OCI-LY7 (cell line): ENCODE results near the gene SGPL1. TPM values are rescaled to one million over a fixed set of nuclear protein-coding genes. Genes with fewer than 3 reads are reported as not detected.

Experiments
- BruUV-seq: library from RNA; stranded (reverse); fragments of 400-500 nt; replicated peaks from 2 replicates; lab custom pipeline; 2021; lab: Mats Ljungman, UMichigan
- CTCF ChIA-PET: fragments of 300-600 bp; sonication (Branson Sonifier 250); formaldehyde crosslinking; loops from one replicate; lab custom pipeline; 2022; ENCODE audit warnings: antibody characterized with exemption; ENCODE audit not compliant: unreplicated experiment; lab: Charles Lee
- POLR2A ChIA-PET: fragments of 300-600 bp; sonication (Branson Sonifier 250); formaldehyde crosslinking; loops from one replicate; lab custom pipeline; 2022; ENCODE audit warnings: antibody characterized with exemption; lab: Charles Lee
- DNase-seq: peaks from one replicate; pipeline ENCODE4 v3.0.0-alpha.2; 2015; ENCODE audit warnings: low spot score
- H2AFZ ChIP-seq: fragments of 200-600 bp; sonication (generic), shearing (Covaris generic); 2 replicates; pipeline ENCODE4 v1.6.1; 2014; ENCODE audit warnings: mild to moderate bottlenecking, antibody characterized with exemption, low read length, moderate library complexity
- H3K27ac ChIP-seq: fragments of 200-600 bp; sonication (generic); 2 replicates; pipeline ENCODE4 v1.5.1; 2014; ENCODE audit warnings: mixed run types, low read depth, mild to moderate bottlenecking, moderate library complexity, low read length, inconsistent platforms; ENCODE audit not compliant: poor library complexity, severe bottlenecking
- H3K36me3 ChIP-seq: fragments of 200-600 bp; sonication (generic); 2 replicates; pipeline ENCODE4 v1.6.1; 2014; ENCODE audit warnings: mild to moderate bottlenecking, antibody characterized with exemption, low read length, moderate library complexity, mixed read lengths; ENCODE audit not compliant: insufficient read depth
- H3K4me1 ChIP-seq: fragments of 200-600 bp; sonication (generic); 2 replicates; pipeline ENCODE4 v1.5.1; 2014; ENCODE audit warnings: mild to moderate bottlenecking, low read length; ENCODE audit not compliant: insufficient read depth, poor library complexity, severe bottlenecking
- H3K4me2 ChIP-seq: fragments of 200-600 bp; sonication (generic); 2 replicates; pipeline ENCODE4 v1.6.1; 2014; ENCODE audit warnings: mild to moderate bottlenecking, low read length
- H3K4me3 ChIP-seq: fragments of 200-600 bp; sonication (generic); 2 replicates; pipeline ENCODE4 v1.5.1; 2014; ENCODE audit warnings: mild to moderate bottlenecking, low read depth, low read length; ENCODE audit not compliant: poor library complexity, severe bottlenecking
- H3K79me2 ChIP-seq: fragments of 200-600 bp; sonication (generic); 2 replicates; pipeline ENCODE4 v1.6.1; 2016; ENCODE audit warnings: low read depth, mild to moderate bottlenecking, low read length, moderate library complexity, mixed read lengths; ENCODE audit not compliant: insufficient read depth
- H3K9me2 ChIP-seq: fragments of 200-600 bp; sonication (generic); 2 replicates; pipeline ENCODE4 v1.6.1; 2016; ENCODE audit warnings: mild to moderate bottlenecking, low read length, mixed read lengths; ENCODE audit not compliant: insufficient read depth
- H3K9me3 ChIP-seq: fragments of 200-600 bp; sonication (generic); 2 replicates; pipeline ENCODE4 v1.6.1; 2014; ENCODE audit warnings: mild to moderate bottlenecking, mixed run types, low read length, mixed read lengths
- H4K20me1 ChIP-seq: fragments of 200-600 bp; sonication (generic); 2 replicates; pipeline ENCODE4 v1.6.1; 2014; ENCODE audit warnings: mild to moderate bottlenecking, antibody characterized with exemption, low read length, moderate library complexity, mixed read lengths; ENCODE audit not compliant: insufficient read depth
- CTCF ChIP-seq: fragments of 200-600 bp; sonication (generic); conservative IDR thresholded peaks from 2 replicates; pipeline ENCODE4 v1.5.1; 2014; ENCODE audit warnings: mild to moderate bottlenecking, antibody characterized with exemption, low read length, moderate library complexity, mixed read lengths
- EZH2phosphoT487 ChIP-seq: fragments of 200-600 bp; sonication (generic); IDR thresholded peaks from 2 replicates; pipeline ENCODE4 v1.6.1; 2018; ENCODE audit warnings: low read depth, borderline replicate concordance, mild to moderate bottlenecking, mixed run types, antibody characterized with exemption, low read length, moderate library complexity, mixed read lengths
- intact Hi-C: fragments of 100-400 bp; cut with micrococcal nuclease; formaldehyde crosslinking; loops from one replicate; pipeline ENCODE4 v1.10.0; 2022; ENCODE audit not compliant: unreplicated experiment
- total RNA-seq, 2 experiments: library from RNA; depleted of rRNA in 1 of 2; stranded (reverse); fragments of >200 nt in 1 of 2; shearing (Covaris generic) in 1 of 2; gene quantifications; 2 replicates each; pipeline ENCODE4 v1.2.3, GENCODE V29; 2014 to 2022

The SGPL1 gene
- total RNA-seq, 2 experiments from 2014 or later = 11.7 to 25.1 TPM

- no peaks in the 10 kb centered on the region for H3K36me3 ChIP-seq
- intact Hi-C loops = no loop called here
- no peak overlapping the region for H3K4me2 ChIP-seq
- H3K27ac ChIP-seq = no peak overlapping the region
- POLR2A ChIA-PET = no interaction called here
- H4K20me1 ChIP-seq = no peaks in the 10 kb centered on the region
- DNase-seq = no peak
- BruUV-seq = no TSS peak
- H3K9me2 ChIP-seq = no peaks in the 10 kb centered on the region
- H3K79me2 ChIP-seq = no peaks in the 10 kb centered on the region
- H3K4me3 ChIP-seq = no peak overlapping the region
- TF ChIP-seq EZH2phosphoT487 = no peak
- no peak for TF ChIP-seq CTCF
- H3K9me3 ChIP-seq = no peaks in the 10 kb centered on the region
- H2AFZ ChIP-seq = no peak overlapping the region
- CTCF ChIA-PET = no interaction called here
- H3K4me1 ChIP-seq = no peaks in the 10 kb centered on the region
These were observed 99.5 kb downstream of the SGPL1 start for GRCh38 chr10:70915206-70915605.

GRCh38 chr10:70915806-70916205, 100.1 kb downstream of the SGPL1 start:
- ChIA-PET POLR2A (no interaction called here), CTCF (no interaction called here)
- no peak for DNase-seq
- Histone ChIP-seq H3K9me3 (no peaks in the 10 kb centered on the region), H2AFZ (no peak overlapping the region), H3K79me2 (no peaks in the 10 kb centered on the region), H3K27ac (no peak overlapping the region), H3K4me2 (no peak overlapping the region), H3K4me1 (no peaks in the 10 kb centered on the region), H4K20me1 (no peaks in the 10 kb centered on the region), H3K9me2 (no peaks in the 10 kb centered on the region), H3K36me3 (no peaks in the 10 kb centered on the region), H3K4me3 (no peak overlapping the region)
- intact Hi-C loops = no loop called here
- BruUV-seq = no TSS peak
- no peak for TF ChIP-seq CTCF
- no peak for TF ChIP-seq EZH2phosphoT487

- ChIA-PET POLR2A (no interaction called here), CTCF (no interaction called here)
- Histone ChIP-seq H3K9me2 (no peaks in the 10 kb centered on the region), H2AFZ (no peak overlapping the region), H3K4me3 (no peak overlapping the region), H3K4me1 (no peaks in the 10 kb centered on the region), H3K9me3 (no peaks in the 10 kb centered on the region), H3K36me3 (no peaks in the 10 kb centered on the region), H3K4me2 (no peak overlapping the region), H3K79me2 (no peaks in the 10 kb centered on the region), H4K20me1 (no peaks in the 10 kb centered on the region), H3K27ac (no peak overlapping the region)
- DNase-seq = no peak
- TF ChIP-seq EZH2phosphoT487 (no peak), CTCF (no peak)
- BruUV-seq = no TSS peak
- intact Hi-C loops = no loop called here
These were observed 100.5 kb downstream of the SGPL1 start for GRCh38 chr10:70916241-70916640.
